KMS-11 (cell line): ENCODE measurements around the gene UEVLD.

Source experiments
- H2AFZ ChIP-seq: fragments of 200-600 bp; sonication (generic); 2 replicates; pipeline ENCODE4 v1.6.1; 2016; ENCODE audit warnings: antibody characterized with exemption, mixed run types, low read depth
- H3K27ac ChIP-seq: fragments of 200-600 bp; sonication (generic); 2 replicates; pipeline ENCODE4 v1.6.1; 2016; ENCODE audit warnings: mild to moderate bottlenecking, mixed run types
- H3K27me3 ChIP-seq: fragments of 200-600 bp; sonication (generic); 2 replicates; pipeline ENCODE4 v1.6.1; 2017; ENCODE audit warnings: mild to moderate bottlenecking, low read depth, mixed run types, moderate library complexity; ENCODE audit not compliant: insufficient read depth
- H3K36me3 ChIP-seq: fragments of 200-600 bp; sonication (generic); 2 replicates; pipeline ENCODE4 v1.6.1; 2017; ENCODE audit warnings: mild to moderate bottlenecking, mixed run types; ENCODE audit not compliant: insufficient read depth
- H3K4me1 ChIP-seq: fragments of 200-600 bp; sonication (generic); 2 replicates; pipeline ENCODE4 v1.6.1; 2016; ENCODE audit warnings: mild to moderate bottlenecking, low read depth, mixed run types; ENCODE audit not compliant: poor library complexity, severe bottlenecking
- H3K4me2 ChIP-seq: fragments of 200-600 bp; sonication (generic); 2 replicates; pipeline ENCODE4 v1.7.0; 2016; ENCODE audit warnings: mild to moderate bottlenecking, mixed run types
- H3K4me3 ChIP-seq: fragments of 200-600 bp; sonication (generic); IDR thresholded peaks from 2 replicates; pipeline ENCODE4 v1.6.1; 2017; ENCODE audit warnings: low read depth, low read length, mixed read lengths; ENCODE audit not compliant: insufficient read depth
- H3K79me2 ChIP-seq: fragments of 200-600 bp; sonication (generic); 2 replicates; pipeline ENCODE4 v1.6.1; 2016; ENCODE audit warnings: low read depth, mixed run types; ENCODE audit not compliant: insufficient read depth
- H3K9ac ChIP-seq: fragments of 200-600 bp; sonication (generic); 2 replicates; pipeline ENCODE4 v1.6.1; 2016; ENCODE audit warnings: mild to moderate bottlenecking, mixed run types
- H4K20me1 ChIP-seq: fragments of 200-600 bp; sonication (generic); 2 replicates; pipeline ENCODE4 v1.6.1; 2016; ENCODE audit warnings: mild to moderate bottlenecking, mixed run types; ENCODE audit not compliant: insufficient read depth
- CTCF ChIP-seq: fragments of 200-600 bp; sonication (generic); conservative IDR thresholded peaks from 2 replicates; pipeline ENCODE4 v1.6.1; 2017; ENCODE audit warnings: low read depth, mild to moderate bottlenecking, antibody characterized with exemption, low read length, moderate library complexity, mixed read lengths

UEVLD gene

GRCh38 chr11:18588297-18589252 is at the start of gene UEVLD:
Gene UEVLD (minus strand): TSS chr11:18588734. CDS start chr11:18588654, 80 bp downstream.
- Histone ChIP-seq H3K4me3 (no peak within 1 kb of the TSS), H4K20me1 (no peaks in the 10 kb centered on the region), H3K4me1 (peaks cover 40% of the 10 kb centered on the region), H3K9ac (peak within 1 kb of the TSS; percentile 52), H3K36me3 (no peaks in the 10 kb centered on the region), H3K27me3 (no peaks in the 10 kb centered on the region), H3K79me2 (peaks cover 29% of the 10 kb centered on the region; the same call in 1 of the 2 replicates), H3K27ac (peak within 1 kb of the TSS; percentile 40), H3K4me2 (peak within 1 kb of the TSS; percentile 90), H2AFZ (peak within 1 kb of the TSS; percentile 86)
- no peak for TF ChIP-seq CTCF

GRCh38 chr11:18634140-18635032 is 45.9 kb upstream of the UEVLD start, which contains the start of gene SPTY2D1:
Gene SPTY2D1 (minus strand): TSS chr11:18634342. CDS start chr11:18634257, 85 bp downstream.
- peaks cover 47% of the 10 kb centered on the region for H3K79me2 ChIP-seq
- H3K27ac ChIP-seq, result peak within 1 kb of the TSS; percentile 87
- no peaks in the 10 kb centered on the region for H3K27me3 ChIP-seq
- H2AFZ ChIP-seq, result peak within 1 kb of the TSS; percentile 86
- H3K4me1 ChIP-seq, result peaks cover 26% of the 10 kb centered on the region
- H3K4me3 ChIP-seq, result no peak within 1 kb of the TSS
- TF ChIP-seq CTCF, result no peak
- H3K4me2 ChIP-seq, result peak within 1 kb of the TSS; percentile 99
- H3K36me3 ChIP-seq, result no peaks in the 10 kb centered on the region
- H4K20me1 ChIP-seq, result 0 out of 2 replicates have a peak, but pooled peaks cover 6% of the 10 kb centered on the region
- H3K9ac ChIP-seq, result peak within 1 kb of the TSS; percentile 82

GRCh38 chr11:18633256-18634139 is 45.0 kb upstream of the UEVLD start:
- H3K36me3 ChIP-seq, result no peaks in the 10 kb centered on the region
- H2AFZ ChIP-seq, result peak overlapping the region; percentile 86; the same call in 1 of the 2 replicates
- no peak overlapping the region for H3K4me3 ChIP-seq
- H3K4me2 ChIP-seq, result peak overlapping the region; percentile 95
- TF ChIP-seq CTCF, result no peak
- peak overlapping the region; percentile 82; the same call in 1 of the 2 replicates for H3K9ac ChIP-seq
- no peaks in the 10 kb centered on the region for H3K27me3 ChIP-seq
- H3K27ac ChIP-seq, result peak overlapping the region; percentile 87
- H3K4me1 ChIP-seq, result peaks cover 35% of the 10 kb centered on the region
- peaks cover 56% of the 10 kb centered on the region for H3K79me2 ChIP-seq
- 0 out of 2 replicates have a peak, but pooled peaks cover 6% of the 10 kb centered on the region for H4K20me1 ChIP-seq
